ENCODE measurements around the gene C17orf78.

DNA sequence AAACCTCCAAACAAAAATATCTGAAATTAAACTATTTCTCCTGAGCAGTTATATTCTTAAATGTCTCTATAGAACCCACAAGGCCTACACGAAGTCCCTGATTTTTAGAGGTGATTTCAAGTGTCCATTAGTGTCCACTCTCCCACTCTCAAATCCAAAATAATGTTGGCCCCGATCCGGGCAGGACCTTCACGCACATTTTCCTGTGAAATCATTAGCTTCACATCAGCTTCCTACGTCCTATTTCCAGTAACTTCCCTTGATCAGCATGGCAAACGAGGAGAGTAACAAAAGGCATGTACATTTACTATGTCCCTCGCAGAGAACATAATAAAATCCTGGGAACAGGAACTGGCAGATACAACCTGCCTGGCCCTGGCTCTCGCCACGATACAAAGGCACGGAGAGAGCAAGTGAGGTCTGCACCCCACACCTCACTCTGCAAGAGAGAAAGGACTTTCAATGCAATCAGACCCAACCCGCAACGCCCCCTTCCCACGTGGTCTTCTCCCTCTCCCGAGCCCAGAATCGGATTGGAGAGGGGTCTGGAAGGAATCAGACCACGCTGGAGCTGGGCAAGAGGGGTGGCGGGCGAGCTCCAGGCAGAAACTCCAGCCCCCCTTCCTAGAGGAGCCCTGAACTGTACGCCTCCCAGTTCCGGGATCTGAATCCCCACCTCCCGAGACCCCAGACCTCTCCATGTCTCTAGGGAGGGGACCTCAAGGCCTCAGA, 17.5 kb upstream of the C17orf78 start:
- TF ChIP-seq CTCF (IDR thresholded peaks at IDR 0.05) = no peak
- no peak for TF ChIP-seq POLR2AphosphoS5 (IDR thresholded peaks at IDR 0.05)
- TF ChIP-seq EP300 (IDR thresholded peaks at IDR 0.05) = no peak
- TF ChIP-seq POLR2A (IDR thresholded peaks at IDR 0.05) = no peak
